ENCODE data around the gene LUC7L3. TPM values are rescaled to one million over a fixed set of nuclear protein-coding genes. Genes with fewer than 3 reads are reported as not detected.
A peak's percentile ranks its signal among the peaks of the same experiment; 100 is the strongest.

Gene LUC7L3
- total and polyA plus RNA-seq, 2 experiments from 2014 or later: 69.3 to 501 TPM

DNA sequence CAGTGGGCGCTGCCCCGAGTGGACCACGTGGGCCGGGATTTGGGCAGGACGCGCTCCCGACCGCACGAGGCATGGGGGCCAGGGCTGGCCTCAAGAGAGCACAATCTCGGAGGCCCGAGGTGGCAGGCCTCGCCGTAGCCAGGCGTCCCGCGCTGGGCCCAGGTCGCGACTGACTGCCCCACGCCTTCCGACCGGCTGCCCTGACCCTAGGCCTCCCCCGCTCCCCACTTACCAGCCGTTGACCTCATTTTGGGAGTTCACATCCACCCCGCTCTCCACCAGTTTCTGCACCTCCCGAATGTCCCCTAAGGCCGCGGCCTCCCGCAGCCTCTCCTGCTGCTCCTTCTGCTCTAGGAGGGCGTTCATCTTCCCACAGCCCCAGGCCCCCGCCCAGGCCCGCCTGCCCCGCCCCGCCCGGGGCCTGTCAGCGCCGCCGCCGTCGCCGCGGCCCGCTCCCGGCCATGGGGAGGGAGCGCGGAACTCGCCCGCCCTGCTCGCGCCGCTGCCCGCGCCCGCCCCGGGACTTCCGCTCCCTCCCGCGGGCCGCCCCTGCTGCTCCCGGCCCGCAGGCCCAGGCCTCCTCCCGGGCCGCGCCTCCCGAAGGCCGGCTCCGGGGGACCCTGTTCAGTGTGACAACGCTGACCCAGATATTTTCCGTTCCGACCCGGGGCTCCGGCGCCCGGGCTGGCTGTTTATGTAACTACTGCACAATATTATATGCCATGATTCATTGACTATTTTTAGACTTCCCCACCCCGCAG is 11.9 kb upstream of the LUC7L3 start, which contains the start of gene ANKRD40:
Gene ANKRD40, minus strand, starts transcription at position 626 of the 761 bp plus-strand sequence. Its CDS starts 260 bp downstream, at position 366.
- Histone ChIP-seq H4K20me1 (replicated peaks; ENCODE audit: insufficient read depth) (peaks cover 10% of the 10 kb centered on the region), H3F3A (replicated peaks; ENCODE audit: low read depth) (0 out of 2 replicates have a peak, but pooled peaks cover 10% of the 10 kb centered on the region), H2AFZ (peak within 1 kb of the TSS; percentile 97), H3K9me2 (ENCODE audit: insufficient read depth) (no peaks in the 10 kb centered on the region), H3K4me2 (peak within 1 kb of the TSS; percentile 81), H3K27ac (ENCODE audit: low read depth) (peak within 1 kb of the TSS; percentile 93), H3K27me3 (ENCODE audit: insufficient read depth) (no peaks in the 10 kb centered on the region), H3K36me3 (ENCODE audit: insufficient read depth) (0 out of 2 replicates have a peak, but pooled peaks cover 3% of the 10 kb centered on the region), H3K4me1 (ENCODE audit: insufficient read depth) (peaks cover 5% of the 10 kb centered on the region), H3K4me3 (peak within 1 kb of the TSS; percentile 68), H3K79me2 (replicated peaks; ENCODE audit: insufficient read depth) (peaks cover 47% of the 10 kb centered on the region)
- peak; percentile 82 for ATAC-seq
- H3K4me1 Mint-ChIP-seq: peaks cover 25% of the 10 kb centered on the region
- H3K36me3 Mint-ChIP-seq (ENCODE audit: low read depth): peaks cover 24% of the 10 kb centered on the region
- H3K9me3 Mint-ChIP-seq: no peaks in the 10 kb centered on the region; the same call in 2 of the 3 replicates
- peak within 1 kb of the TSS; percentile 93 for H3K27ac Mint-ChIP-seq
- DNase-seq (ENCODE audit: low spot score): peak; percentile 86
- H3K4me3 Mint-ChIP-seq: peak within 1 kb of the TSS; percentile 95
- peaks cover 2% of the 10 kb centered on the region for H3K27me3 Mint-ChIP-seq (ENCODE audit: insufficient read depth, low read depth, poor library complexity)
- TF ChIP-seq POLR2AphosphoS5 (IDR thresholded peaks at IDR 0.05; ENCODE audit: low read depth) (0 out of 2 replicates have a peak, but pooled peaks have one; percentile 20), ZNF114 (CRISPR knock-in tag; IDR thresholded peaks at IDR 0.05) (no peak), EZH2phosphoT487 (IDR thresholded peaks at IDR 0.05; ENCODE audit: unreplicated experiment) (no peak), STAT1 (IDR thresholded peaks at IDR 0.05; ENCODE audit: unreplicated experiment) (no peak), CREB1 (CRISPR knock-in tag; IDR thresholded peaks at IDR 0.05; ENCODE audit: low read depth) (0 out of 2 replicates have a peak, but pooled peaks have one; percentile 22), EZH2 (IDR thresholded peaks at IDR 0.05; ENCODE audit: low read depth, unreplicated experiment) (no peak), NANOG (IDR thresholded peaks at IDR 0.05; ENCODE audit: borderline replicate concordance) (no peak), JUNB (IDR thresholded peaks at IDR 0.05; ENCODE audit: unreplicated experiment) (no peak), ZNF331 (CRISPR knock-in tag; IDR thresholded peaks at IDR 0.05; ENCODE audit: low read depth) (no peak)
- TF ChIP-seq, protein P1, sequence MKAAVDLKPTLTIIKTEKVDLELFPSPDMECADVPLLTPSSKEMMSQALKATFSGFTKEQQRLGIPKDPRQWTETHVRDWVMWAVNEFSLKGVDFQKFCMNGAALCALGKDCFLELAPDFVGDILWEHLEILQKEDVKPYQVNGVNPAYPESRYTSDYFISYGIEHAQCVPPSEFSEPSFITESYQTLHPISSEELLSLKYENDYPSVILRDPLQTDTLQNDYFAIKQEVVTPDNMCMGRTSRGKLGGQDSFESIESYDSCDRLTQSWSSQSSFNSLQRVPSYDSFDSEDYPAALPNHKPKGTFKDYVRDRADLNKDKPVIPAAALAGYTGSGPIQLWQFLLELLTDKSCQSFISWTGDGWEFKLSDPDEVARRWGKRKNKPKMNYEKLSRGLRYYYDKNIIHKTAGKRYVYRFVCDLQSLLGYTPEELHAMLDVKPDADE (IDR thresholded peaks at IDR 0.05): no peak
- TF ChIP-seq, protein P2, sequence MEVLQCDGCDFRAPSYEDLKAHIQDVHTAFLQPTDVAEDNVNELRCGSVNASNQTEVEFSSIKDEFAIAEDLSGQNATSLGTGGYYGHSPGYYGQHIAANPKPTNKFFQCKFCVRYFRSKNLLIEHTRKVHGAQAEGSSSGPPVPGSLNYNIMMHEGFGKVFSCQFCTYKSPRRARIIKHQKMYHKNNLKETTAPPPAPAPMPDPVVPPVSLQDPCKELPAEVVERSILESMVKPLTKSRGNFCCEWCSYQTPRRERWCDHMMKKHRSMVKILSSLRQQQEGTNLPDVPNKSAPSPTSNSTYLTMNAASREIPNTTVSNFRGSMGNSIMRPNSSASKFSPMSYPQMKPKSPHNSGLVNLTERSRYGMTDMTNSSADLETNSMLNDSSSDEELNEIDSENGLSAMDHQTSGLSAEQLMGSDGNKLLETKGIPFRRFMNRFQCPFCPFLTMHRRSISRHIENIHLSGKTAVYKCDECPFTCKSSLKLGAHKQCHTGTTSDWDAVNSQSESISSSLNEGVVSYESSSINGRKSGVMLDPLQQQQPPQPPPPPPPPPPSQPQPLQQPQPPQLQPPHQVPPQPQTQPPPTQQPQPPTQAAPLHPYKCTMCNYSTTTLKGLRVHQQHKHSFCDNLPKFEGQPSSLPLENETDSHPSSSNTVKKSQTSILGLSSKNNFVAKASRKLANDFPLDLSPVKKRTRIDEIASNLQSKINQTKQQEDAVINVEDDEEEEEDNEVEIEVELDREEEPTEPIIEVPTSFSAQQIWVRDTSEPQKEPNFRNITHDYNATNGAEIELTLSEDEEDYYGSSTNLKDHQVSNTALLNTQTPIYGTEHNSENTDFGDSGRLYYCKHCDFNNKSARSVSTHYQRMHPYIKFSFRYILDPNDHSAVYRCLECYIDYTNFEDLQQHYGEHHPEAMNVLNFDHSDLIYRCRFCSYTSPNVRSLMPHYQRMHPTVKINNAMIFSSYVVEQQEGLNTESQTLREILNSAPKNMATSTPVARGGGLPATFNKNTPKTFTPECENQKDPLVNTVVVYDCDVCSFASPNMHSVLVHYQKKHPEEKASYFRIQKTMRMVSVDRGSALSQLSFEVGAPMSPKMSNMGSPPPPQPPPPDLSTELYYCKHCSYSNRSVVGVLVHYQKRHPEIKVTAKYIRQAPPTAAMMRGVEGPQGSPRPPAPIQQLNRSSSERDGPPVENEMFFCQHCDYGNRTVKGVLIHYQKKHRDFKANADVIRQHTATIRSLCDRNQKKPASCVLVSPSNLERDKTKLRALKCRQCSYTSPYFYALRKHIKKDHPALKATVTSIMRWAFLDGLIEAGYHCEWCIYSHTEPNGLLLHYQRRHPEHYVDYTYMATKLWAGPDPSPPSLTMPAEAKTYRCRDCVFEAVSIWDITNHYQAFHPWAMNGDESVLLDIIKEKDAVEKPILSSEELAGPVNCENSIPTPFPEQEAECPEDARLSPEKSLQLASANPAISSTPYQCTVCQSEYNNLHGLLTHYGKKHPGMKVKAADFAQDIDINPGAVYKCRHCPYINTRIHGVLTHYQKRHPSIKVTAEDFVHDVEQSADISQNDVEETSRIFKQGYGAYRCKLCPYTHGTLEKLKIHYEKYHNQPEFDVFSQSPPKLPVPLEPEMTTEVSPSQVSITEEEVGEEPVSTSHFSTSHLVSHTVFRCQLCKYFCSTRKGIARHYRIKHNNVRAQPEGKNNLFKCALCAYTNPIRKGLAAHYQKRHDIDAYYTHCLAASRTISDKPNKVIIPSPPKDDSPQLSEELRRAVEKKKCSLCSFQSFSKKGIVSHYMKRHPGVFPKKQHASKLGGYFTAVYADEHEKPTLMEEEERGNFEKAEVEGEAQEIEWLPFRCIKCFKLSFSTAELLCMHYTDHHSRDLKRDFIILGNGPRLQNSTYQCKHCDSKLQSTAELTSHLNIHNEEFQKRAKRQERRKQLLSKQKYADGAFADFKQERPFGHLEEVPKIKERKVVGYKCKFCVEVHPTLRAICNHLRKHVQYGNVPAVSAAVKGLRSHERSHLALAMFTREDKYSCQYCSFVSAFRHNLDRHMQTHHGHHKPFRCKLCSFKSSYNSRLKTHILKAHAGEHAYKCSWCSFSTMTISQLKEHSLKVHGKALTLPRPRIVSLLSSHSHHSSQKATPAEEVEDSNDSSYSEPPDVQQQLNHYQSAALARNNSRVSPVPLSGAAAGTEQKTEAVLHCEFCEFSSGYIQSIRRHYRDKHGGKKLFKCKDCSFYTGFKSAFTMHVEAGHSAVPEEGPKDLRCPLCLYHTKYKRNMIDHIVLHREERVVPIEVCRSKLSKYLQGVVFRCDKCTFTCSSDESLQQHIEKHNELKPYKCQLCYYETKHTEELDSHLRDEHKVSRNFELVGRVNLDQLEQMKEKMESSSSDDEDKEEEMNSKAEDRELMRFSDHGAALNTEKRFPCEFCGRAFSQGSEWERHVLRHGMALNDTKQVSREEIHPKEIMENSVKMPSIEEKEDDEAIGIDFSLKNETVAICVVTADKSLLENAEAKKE (CRISPR knock-in tag; IDR thresholded peaks at IDR 0.05): no peak
- TF ChIP-seq, protein P3, sequence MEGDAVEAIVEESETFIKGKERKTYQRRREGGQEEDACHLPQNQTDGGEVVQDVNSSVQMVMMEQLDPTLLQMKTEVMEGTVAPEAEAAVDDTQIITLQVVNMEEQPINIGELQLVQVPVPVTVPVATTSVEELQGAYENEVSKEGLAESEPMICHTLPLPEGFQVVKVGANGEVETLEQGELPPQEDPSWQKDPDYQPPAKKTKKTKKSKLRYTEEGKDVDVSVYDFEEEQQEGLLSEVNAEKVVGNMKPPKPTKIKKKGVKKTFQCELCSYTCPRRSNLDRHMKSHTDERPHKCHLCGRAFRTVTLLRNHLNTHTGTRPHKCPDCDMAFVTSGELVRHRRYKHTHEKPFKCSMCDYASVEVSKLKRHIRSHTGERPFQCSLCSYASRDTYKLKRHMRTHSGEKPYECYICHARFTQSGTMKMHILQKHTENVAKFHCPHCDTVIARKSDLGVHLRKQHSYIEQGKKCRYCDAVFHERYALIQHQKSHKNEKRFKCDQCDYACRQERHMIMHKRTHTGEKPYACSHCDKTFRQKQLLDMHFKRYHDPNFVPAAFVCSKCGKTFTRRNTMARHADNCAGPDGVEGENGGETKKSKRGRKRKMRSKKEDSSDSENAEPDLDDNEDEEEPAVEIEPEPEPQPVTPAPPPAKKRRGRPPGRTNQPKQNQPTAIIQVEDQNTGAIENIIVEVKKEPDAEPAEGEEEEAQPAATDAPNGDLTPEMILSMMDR (conservative IDR thresholded peaks at IDR 0.05; ENCODE audit: low read depth in 2 of 2): no peak
- TF ChIP-seq, protein P4, sequence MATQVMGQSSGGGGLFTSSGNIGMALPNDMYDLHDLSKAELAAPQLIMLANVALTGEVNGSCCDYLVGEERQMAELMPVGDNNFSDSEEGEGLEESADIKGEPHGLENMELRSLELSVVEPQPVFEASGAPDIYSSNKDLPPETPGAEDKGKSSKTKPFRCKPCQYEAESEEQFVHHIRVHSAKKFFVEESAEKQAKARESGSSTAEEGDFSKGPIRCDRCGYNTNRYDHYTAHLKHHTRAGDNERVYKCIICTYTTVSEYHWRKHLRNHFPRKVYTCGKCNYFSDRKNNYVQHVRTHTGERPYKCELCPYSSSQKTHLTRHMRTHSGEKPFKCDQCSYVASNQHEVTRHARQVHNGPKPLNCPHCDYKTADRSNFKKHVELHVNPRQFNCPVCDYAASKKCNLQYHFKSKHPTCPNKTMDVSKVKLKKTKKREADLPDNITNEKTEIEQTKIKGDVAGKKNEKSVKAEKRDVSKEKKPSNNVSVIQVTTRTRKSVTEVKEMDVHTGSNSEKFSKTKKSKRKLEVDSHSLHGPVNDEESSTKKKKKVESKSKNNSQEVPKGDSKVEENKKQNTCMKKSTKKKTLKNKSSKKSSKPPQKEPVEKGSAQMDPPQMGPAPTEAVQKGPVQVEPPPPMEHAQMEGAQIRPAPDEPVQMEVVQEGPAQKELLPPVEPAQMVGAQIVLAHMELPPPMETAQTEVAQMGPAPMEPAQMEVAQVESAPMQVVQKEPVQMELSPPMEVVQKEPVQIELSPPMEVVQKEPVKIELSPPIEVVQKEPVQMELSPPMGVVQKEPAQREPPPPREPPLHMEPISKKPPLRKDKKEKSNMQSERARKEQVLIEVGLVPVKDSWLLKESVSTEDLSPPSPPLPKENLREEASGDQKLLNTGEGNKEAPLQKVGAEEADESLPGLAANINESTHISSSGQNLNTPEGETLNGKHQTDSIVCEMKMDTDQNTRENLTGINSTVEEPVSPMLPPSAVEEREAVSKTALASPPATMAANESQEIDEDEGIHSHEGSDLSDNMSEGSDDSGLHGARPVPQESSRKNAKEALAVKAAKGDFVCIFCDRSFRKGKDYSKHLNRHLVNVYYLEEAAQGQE (IDR thresholded peaks at IDR 0.05; ENCODE audit: unreplicated experiment): no peak

Measured in GM23338 (cell line).